ENCODE data around the gene SLC5A11.

The SLC5A11 gene

DNA sequence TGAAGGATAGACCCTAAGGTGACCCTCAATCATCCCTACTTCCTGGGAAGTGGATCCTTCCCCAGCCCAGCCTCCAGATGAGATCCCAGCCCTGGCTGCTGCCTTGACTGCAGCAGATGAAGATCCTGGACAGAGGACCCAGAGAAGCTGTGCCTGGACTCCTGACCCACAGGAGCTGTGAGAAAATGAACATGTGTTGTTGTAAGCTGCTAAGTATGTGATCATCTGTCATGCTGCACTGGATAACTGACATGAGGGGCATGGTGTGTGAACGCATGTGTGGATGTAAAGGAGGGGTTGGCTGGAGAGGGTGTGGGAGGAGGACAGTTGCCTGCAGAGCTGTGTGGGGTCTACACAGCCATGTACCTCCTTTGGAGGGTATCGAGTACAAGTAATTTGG lies 69.3 kb downstream of the SLC5A11 start:
- in situ Hi-C loops (cut with HindIII; ENCODE audit: low sequenced_read_pairs) = loop anchor here (10.0 kb wide), 1 partner anchor 350 kb away; no protein-coding TSS in a partner anchor

DNA sequence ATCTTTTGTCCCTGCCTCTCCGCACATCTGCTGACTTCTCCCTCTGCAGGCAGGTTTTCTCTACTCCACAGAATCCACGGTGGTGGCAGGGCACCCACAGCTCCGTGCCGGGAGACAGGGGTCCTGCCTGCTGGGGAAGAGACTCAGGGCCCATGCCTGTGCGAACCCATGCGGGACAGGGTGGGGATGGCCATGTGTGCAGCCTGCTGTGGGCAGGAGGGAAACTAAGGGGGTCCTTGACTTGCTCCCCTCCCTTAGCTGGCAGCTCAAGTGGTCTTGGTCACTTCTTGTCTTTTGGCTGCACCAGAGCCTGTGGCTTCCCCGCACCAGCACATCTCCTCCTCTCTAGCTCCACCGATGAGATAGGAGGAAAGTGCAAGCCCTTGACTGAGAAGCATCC lies 69.8 kb downstream of the SLC5A11 start:
- in situ Hi-C loops (cut with HindIII; ENCODE audit: low sequenced_read_pairs) = loop anchor here (10.0 kb wide), 1 partner anchor 351 kb away; no protein-coding TSS in a partner anchor

DNA sequence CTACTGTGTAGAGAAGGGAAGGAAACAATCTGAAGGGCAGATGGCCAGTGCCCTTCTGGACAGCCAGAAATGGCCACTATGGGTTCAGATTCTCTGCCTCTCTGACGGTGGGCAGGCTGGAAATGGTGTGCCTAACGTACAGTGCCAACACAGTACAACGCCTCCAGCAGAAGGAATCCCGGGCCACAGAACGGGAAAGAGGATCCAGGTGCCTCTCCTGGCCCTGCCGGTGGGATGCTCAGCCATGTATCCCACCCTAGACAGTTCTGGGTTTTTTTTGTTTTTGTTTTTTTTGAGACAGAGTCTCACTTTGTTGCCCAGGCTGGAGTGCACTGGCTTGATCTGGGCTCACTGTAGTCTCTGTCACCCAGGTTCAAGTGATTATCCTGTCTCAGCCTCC lies 71.5 kb downstream of the SLC5A11 start:
- in situ Hi-C loops (cut with HindIII; ENCODE audit: low sequenced_read_pairs) = loop anchor here (10.0 kb wide), 1 partner anchor 352 kb away; no protein-coding TSS in a partner anchor

DNA sequence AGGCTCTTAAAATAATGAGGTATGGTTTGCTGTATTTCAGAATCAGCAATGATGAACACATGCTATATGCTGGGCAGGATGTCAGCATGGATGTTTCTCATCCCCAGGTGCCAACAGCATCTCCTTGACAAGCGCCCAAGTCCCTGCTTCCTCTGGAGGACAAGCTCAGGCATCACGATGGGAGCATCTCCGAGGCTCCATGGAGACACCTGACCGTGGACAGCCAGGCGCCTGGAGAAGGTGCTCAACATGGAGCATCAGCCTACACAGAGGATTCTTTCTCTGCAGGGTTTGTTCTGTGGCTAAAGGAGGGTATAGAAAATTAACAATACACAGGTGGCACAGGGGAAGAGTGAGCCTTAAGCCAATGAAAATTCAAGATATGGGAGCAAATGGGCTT lies 72.1 kb downstream of the SLC5A11 start:
- in situ Hi-C loops (cut with HindIII; ENCODE audit: low sequenced_read_pairs) = loop anchor here (10.0 kb wide), 1 partner anchor 353 kb away; no protein-coding TSS in a partner anchor

DNA sequence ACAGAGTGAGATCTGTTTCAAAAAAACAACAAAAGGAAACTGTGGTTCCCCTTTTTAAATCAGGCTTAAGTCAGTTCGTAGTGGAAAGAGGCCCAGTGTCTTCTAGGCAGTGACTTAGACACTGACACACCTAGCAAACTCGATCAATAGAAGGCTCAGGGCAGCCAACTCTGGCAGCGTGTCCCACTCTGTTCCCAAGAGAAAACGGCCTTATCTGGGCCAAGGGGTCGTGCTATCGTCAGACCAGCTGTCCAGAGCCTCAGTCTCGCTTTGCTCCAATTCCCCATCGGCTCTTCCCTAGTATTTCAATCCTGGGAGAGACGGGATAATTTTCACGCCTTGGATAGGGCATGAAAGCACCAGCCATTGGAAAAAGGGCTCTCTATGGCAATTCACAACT lies 72.9 kb downstream of the SLC5A11 start:
- in situ Hi-C loops (cut with HindIII; ENCODE audit: low sequenced_read_pairs) = loop anchor here (10.0 kb wide), 1 partner anchor 354 kb away; no protein-coding TSS in a partner anchor

DNA sequence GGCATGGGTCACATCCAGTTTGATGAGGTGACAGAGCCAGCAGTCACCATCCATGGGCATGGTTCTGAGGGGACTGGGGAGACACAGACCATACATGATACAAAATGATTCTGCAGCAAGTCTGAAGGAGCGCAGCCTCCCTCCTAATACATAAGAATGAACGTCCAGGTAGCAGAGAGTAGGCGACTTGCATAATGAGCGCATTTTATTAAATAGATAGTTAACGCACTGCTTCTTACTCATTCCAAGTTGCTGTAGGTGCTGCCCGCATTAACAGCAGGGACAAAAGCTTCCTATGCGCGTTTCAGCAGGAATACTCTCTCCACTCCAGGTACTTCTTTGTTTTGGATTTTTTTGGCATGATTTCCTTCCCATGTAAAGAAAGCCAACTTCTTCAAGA lies 73.8 kb downstream of the SLC5A11 start:
- in situ Hi-C loops (cut with HindIII; ENCODE audit: low sequenced_read_pairs) = loop anchor here (10.0 kb wide), 1 partner anchor 355 kb away; no protein-coding TSS in a partner anchor

DNA sequence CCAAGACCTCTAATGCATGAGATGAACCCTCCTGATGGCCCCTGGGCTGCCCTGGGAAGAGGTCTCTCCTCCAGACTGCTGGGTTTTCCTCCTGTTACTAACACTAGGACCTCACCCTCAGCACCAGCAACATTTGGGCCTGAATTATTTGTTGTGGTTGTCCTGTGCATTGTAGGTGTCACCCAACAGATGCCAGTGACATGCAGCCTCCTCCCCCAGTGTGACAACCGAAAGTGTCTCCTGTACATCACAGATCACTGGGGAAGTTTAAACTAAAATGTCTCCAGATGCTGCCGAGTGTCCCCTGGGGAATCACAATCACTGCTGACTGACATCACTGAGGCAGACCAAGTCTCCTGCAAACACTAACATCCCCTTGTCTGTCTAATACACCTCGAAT lies 74.8 kb downstream of the SLC5A11 start:
- in situ Hi-C loops (cut with HindIII; ENCODE audit: low sequenced_read_pairs) = no loop called here

DNA sequence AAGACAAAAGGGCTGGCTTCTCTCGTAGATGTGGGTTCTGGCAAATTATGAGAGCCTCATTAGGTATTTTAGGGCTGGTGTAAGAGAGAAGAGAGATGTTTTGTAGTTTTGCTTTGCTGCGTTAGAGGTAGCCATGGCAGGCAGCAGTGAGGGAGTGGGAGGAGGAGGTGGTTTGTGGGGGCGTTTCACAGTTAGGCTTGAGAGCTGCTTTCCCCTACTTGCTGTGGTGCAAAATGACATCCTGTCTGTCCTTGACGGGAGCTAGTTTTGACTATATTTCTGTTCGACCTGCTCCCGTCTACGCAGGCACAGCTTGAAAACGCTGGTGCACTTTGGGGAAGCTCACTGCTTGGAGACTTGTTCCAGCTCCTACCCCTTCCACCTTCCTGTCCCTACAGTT lies 75.5 kb downstream of the SLC5A11 start:
- in situ Hi-C loops (cut with HindIII; ENCODE audit: low sequenced_read_pairs) = no loop called here

DNA sequence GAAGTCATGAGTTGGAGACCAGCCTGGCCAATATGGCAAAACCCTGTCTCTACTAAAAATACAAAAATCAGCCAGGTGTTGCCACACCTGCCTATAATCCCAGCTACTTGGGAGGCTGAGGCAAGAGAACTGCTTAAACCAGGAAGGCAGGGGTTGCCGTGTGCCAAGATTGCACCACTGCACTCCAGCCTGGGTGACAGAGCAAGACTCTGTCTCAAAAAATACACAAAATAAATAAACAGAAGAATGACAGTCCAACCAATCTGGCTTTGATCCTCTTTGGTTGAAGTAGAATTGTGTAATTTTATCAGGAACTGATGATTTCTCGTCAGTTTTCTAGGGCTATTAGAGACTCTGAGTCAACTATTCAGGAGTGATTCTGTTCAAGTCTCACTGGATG lies 79.4 kb downstream of the SLC5A11 start:
- in situ Hi-C loops (cut with HindIII; ENCODE audit: low sequenced_read_pairs) = no loop called here

DNA sequence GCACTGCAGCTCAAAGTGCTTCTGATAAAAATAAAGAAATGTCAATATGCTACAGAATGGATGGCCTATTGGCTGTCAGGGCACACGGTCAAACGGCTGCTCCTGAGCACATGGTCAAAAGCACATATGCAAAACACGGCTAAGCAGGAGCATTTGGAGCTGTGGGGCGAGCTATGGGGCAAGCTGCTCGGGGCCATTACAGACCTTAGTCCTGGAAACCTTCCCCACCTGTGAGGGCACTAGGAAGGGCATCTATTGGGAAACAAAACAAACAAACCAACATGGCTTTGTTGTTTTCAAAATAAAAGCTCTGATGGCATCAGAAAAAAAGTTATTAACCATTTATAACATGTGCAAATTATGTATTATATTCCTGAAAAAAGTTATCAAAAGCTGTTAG lies 83.6 kb downstream of the SLC5A11 start:
- in situ Hi-C loops (cut with HindIII; ENCODE audit: low sequenced_read_pairs) = no loop called here

DNA sequence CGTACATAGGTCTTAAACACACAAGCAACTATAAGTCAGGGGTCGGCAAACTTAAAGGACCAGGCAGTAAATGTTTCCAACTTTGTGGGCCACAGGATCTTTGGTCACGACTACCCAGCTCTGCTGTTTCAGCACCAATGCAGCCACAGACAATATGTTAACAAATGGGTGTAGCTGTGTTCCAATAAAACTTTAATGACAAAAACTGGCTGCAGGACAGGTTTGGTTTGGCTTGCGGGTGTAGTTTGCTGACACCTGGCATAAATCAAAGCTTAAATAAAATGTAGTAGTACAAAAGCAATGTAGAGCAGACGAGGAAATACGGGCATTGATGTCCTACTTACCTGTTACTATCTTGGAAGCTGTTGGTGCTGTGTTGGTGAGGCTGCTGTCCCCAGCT lies 84.7 kb downstream of the SLC5A11 start:
- in situ Hi-C loops (cut with HindIII; ENCODE audit: low sequenced_read_pairs) = no loop called here

DNA sequence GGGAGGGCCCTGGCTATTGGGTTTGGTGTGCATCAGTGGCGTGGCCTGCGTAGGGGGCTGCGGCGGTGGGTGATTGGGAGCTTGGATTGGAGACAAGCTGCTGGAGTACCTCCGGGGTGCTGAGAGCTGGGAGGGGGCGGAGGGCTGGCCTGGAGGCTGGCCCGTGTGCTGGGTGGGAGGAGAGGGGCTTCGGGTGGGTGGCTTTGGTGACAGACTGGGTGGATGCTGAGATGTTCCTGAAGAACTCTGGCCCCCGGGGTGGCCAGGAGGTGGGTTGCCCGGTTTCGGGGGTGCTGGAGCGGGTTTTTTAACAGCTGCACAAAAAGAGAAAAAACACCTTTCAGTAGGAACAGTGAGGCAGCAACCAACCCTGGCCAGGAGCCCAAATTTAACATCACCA lies 85.3 kb downstream of the SLC5A11 start:
- in situ Hi-C loops (cut with HindIII; ENCODE audit: low sequenced_read_pairs) = no loop called here

DNA sequence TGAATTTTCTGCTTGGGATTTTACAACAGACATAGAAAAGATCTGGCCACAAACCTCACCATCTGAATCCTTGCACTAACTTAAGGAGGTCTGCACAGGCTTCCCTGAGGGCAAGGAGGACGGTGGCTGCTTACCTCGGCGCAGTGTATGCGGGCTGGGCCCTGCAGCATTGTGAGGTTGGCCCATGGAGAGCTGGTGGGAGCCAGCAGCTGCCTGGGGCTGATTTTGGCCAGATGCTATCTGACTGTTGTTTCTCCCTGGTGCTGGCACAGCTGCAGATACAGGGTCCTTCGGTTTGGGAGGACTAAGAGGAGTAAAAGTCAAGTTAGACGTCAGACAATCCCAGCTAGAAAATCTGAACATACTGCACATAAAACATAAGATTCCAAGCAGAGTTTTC lies 89.6 kb downstream of the SLC5A11 start:
- in situ Hi-C loops (cut with HindIII; ENCODE audit: low sequenced_read_pairs) = no loop called here

DNA sequence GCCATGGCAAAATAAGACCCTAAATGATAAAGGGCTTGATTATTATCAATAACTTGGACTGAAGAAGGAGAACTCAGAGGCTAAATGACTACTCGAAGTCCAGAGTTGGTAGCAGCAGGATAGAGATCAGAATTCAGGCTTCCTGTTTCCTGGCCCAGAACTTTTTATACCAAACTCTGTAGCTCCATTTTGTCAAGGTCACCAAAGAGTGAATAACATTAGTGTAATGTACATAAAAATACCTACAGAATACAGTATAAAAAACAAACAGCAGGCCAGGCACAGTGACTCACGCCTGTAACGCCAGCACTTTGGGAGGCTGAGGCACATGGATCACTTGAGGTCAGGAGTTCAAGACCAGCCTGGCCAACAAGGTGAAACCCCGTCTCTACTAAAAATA lies 90.4 kb downstream of the SLC5A11 start:
- in situ Hi-C loops (cut with HindIII; ENCODE audit: low sequenced_read_pairs) = no loop called here

DNA sequence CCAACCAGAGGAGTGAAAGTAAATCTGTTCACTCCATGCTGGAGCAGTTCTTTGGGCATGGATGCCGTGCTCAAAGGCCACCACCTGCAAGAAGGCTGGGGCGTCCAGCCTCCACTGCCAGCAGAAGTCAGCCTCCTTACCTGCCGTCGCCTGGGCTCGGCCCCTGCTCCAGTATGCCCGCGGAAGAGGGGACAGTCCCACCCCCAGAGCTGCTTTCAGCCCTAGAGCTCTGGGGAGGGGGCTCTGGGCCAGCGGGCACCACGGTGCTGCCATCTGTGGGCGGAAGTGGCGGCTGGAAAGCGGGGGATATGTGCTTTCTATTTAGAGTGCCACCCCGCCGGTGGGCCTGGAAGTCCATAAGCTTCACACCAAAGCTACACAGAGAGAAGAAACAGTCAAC lies 93.5 kb downstream of the SLC5A11 start:
- in situ Hi-C loops (cut with HindIII; ENCODE audit: low sequenced_read_pairs) = no loop called here

DNA sequence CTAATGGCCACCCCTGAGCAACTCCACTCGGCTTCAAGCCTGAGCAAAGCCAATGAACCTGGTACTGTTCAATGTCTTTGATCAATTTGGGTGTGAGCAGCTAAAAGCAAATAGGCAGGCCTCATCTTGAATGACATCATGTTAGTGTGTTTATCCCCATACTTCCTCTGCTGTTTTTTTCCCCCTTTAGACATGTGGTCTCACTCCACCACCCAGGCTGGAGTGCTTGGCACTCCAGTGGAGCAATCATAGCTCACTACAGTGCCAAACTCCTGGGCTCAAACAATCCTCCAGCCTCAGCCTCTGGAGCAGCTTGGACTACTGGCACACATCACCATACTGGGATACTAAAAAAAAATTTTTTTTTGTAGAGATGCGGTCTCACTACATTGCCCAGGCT lies 94.0 kb downstream of the SLC5A11 start:
- in situ Hi-C loops (cut with HindIII; ENCODE audit: low sequenced_read_pairs) = no loop called here

DNA sequence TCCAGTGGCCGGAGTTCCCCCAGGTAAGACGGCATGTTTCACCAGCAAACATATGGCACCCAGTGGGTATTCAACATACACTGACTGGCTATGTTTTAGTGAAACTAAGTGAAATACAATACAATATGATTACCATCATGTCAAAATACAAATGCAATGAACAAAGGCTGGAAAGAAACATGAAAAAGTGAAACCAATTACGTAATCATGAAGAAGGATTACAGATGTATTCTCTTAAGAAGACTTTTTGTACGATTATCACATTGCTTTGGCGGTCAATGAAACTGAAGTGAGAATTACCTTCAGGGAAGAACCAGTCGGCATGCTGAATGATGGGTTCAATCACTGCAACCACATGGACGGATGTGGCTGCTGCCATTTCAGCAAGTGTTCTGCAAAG lies 97.7 kb downstream of the SLC5A11 start:
- in situ Hi-C loops (cut with HindIII; ENCODE audit: low sequenced_read_pairs) = no loop called here

DNA sequence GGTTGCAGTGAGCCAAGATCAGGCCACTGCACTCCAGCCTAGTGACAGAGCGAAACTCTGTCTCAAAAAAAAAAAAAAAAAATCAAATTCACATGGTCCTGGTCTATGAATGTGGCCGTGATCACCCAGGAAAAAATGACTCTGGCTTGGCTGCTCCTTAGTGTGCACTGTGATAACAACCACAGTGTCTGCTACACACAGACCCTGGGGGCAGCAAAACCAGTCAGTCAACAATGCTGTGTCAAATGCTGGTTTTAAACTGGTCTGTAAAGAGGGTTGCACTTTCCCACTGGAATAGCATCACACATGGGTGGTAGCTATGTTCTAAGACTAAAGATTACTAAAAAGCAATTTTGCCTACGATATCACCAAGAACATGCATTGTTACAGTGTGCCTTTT lies 98.4 kb downstream of the SLC5A11 start:
- in situ Hi-C loops (cut with HindIII; ENCODE audit: low sequenced_read_pairs) = no loop called here

DNA sequence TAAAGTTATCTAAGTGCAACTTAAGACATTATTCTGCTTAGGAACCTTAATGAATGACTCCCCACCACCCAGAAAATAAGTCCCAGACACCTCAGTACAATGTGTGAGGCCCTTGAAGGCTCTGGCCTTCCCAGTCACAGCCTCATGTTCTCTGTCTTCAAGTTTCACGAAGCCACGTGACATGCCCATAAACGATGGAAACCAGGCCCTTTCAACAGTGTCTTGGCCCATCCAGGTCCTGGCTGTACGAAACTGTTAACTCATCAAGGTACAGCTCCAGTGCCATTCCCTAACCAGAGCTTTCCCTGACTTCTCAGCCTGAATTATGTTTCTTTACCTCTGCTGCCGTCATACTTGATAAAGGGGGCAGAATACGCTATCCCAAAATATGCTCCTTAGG lies 100.4 kb downstream of the SLC5A11 start:
- in situ Hi-C loops (cut with HindIII; ENCODE audit: low sequenced_read_pairs) = no loop called here

DNA sequence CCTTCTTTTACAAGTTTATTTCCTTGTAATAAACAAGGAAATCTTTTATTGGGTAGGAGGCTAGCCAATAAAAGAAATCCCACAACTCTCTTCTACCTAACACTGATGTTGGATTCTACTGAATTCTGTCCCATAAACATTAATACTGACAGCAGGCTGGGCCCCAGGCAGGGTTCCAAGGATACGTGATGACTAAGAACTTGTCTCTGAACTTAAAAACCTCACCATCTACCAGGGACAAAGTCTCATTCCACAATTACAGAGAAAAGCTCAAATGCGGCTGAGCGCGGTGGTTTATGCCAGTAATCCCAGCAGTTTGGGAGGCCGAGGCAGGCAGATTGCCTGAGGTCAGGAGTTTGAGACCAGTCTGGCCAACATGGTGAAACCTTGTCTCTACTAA lies 104.5 kb downstream of the SLC5A11 start:
- in situ Hi-C loops (cut with HindIII; ENCODE audit: low sequenced_read_pairs) = loop anchor here (5.0 kb wide), 1 partner anchor 123 kb away; no protein-coding TSS in a partner anchor

DNA sequence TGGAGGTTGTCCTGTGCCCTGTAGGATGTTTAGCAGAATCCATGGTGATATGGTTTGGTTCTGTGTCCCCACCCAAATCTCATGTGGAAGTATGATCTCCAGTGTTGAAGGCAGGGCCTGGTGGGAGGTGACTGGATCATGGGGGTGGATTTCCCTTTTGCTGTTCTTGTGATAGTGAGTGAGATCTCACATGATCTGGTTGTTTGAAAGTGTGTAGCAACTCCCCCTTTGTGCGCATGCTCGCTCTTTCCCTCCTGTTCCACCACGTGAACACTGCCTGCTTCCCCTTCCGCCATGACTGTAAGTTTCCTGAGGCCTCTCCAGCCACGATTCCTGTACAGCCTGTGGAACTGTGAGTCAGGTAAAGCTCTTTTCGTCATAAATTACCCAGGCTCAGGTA lies 107.5 kb downstream of the SLC5A11 start:
- in situ Hi-C loops (cut with HindIII; ENCODE audit: low sequenced_read_pairs) = loop anchor here (5.0 kb wide), 1 partner anchor 126 kb away; no protein-coding TSS in a partner anchor

DNA sequence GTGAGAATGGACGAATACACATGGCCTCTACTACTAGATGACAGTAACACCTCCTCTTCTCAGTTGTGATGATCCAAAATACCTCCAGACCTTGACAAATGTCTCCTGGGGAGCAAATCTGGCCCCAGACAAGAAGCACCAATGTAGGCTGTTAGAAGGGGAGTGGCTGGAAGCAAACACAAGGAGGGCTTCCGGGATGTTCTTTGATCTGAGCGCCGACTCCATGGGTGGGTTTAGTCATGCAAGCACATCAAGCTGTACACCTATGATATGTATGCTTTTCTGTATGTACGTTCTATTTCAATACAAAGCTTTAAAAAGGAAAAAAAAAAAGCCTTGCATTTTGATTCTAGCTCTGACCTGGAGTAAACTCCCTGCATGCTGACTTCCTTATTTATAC lies 108.0 kb downstream of the SLC5A11 start:
- in situ Hi-C loops (cut with HindIII; ENCODE audit: low sequenced_read_pairs) = loop anchor here (5.0 kb wide), 1 partner anchor 126 kb away; no protein-coding TSS in a partner anchor

DNA sequence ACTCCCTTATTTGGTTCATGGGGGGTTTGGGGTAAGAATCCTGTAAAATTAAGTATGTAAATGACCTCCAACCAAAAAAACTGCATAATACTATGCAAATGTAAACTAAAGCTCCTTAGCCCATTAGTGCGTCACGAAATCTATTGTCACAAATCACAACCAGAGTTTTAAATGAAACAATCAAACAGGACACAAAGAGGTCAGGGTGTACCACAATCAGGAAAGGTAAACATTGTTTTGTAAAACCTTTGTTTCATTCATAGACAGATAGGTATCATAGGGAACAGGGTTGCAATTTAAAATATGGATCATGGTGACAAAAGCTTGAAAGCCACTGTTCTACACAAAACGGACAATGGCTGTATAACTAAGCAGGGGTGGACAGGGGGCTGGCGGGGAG lies 108.4 kb downstream of the SLC5A11 start:
- in situ Hi-C loops (cut with HindIII; ENCODE audit: low sequenced_read_pairs) = loop anchor here (5.0 kb wide), 1 partner anchor 127 kb away; no protein-coding TSS in a partner anchor
